Femur (tissue), 1 donor: ENCODE data around the gene SKIC8.
"Not testable (repeated sequence)": the region's sequence is repeated elsewhere in the genome, so short reads cannot be mapped to it uniquely, and the experiment has no call there.

Experiments
- DNase-seq: peaks from one replicate; pipeline ENCODE4 v3.0.0-alpha.2; 2017

Gene SKIC8

DNA sequence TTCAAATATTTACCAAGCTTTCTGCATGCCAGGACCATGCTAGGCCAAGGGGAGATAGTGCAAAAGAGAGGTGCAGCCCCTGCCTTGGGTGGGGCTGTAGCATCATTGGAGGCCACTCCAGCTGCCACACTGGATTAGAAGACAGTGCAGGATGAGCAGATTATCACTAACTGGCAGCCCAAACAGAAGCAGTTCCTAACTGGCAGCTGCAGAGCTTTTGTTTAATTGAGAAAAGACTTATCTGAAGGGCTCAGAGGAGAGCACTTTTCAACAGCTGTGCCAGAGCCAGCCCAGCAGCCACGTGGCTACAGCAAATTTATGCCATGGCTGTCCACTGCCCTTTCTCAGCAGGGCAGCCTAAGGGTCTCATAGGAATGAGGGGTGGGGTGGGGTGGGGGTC is 51.5 kb downstream of the SKIC8 start:
- no peak for DNase-seq

DNA sequence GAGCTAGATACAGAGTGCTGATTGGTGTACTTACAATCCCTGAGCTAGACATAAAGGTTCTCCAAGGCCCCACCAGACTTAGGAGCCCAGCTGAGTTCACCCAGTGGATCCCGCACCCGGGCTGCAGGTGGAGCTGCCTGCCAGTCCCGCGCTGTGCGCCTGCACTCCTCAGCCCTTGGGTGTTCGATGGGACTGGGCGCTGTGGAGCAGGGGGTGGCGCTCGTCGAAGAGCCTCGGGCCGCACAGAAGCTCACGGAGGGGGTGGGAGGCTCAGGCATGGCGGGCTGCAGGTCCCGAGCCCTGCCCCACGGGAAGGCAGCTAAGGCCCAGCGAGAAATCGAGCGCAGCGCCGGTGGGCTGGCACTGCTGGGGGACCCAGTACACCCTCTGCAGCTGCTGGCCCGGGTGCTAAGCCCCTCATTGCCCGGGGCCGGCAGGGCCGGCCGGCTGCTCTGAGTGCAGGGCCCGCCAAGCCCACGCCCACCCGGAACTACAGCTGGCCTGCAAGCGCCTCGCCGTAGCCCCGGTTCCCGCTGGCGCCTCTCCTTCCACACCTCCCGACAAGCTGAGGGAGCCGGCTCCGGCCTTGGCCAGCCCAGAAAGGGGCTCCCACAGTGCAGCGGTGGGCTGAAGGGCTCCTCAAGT is 53.3 kb downstream of the SKIC8 start:
- DNase-seq = not testable (repeated sequence)

DNA sequence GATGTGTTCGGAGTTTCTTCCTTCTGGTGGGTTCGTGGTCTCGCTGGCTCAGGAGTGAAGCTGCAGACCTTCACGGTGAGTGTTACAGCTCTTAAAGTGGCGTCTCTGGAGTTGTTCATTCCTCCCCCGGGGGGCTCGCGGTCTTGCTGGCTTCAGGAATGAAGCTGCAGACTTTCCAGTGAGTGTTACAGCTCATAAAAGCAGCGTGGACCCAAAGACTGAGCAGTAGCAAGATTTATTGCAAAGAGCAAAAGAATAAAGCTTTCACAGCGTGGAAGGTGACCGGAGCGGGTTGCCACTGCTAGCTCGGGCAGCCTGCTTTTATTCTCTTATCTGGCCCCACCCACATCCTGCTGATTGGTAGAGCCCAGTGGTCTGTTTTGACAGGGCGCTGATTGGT is 54.0 kb downstream of the SKIC8 start:
- DNase-seq = not testable (repeated sequence)

DNA sequence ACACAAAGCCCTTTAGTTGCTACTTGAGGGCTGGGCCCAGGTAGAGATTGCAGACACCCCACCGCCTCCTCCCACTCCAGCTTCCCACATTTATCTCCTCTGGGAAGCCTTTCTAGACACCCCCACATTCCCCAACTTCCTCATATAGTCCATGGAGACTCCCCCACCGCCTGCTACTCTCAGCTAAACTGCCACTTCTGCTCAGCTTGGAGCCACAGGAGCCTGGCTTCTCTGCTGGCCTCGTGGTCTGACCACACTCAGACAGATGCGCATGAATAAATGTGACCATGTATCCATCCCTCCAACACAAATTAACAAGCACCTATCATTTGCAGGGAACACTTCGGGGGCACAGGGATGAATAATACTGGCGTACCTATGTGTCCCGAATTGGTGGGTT is 54.5 kb downstream of the SKIC8 start:
- DNase-seq = no peak

DNA sequence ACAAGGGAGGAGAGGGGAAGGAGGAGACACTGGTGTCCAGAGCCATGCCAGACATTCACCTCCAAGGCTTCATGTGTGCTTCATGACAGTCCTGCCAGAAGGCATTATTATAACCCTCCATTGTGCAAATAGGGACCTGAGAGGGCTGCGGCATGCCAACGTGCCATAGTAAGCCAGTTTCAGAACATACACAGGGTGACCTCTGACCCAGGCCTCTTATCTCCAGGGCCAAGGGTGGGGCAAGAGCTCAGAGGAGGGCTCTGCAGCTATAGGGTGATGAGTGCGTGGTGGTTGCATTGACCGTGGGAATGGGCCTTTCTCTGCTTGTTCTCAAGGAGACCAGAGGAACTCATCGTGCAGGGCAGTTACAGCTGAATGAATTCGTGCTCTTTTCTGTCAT is 55.3 kb downstream of the SKIC8 start:
- no peak for DNase-seq

DNA sequence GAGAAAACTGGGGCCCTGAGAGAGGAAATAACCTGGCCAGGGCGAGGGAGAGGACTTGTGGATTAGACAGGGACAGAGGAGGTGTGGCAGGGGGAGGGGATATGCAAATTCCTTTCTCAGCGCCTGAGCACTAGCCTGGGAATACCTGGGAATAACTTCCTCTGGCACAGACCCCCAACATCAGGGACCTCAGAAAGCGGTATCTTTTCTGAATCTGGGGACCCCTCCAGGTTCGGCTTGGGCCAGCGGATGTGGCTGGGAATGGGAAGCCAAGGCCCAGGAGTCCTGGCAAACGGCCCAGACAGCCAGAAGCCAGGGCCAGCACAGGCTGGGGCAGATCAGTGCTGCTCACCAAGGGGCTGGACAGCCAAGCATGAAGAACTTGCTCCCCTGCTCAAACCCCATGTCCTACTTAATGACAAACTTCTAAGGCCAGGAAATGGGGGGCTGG is 55.9 kb downstream of the SKIC8 start:
- no peak for DNase-seq

DNA sequence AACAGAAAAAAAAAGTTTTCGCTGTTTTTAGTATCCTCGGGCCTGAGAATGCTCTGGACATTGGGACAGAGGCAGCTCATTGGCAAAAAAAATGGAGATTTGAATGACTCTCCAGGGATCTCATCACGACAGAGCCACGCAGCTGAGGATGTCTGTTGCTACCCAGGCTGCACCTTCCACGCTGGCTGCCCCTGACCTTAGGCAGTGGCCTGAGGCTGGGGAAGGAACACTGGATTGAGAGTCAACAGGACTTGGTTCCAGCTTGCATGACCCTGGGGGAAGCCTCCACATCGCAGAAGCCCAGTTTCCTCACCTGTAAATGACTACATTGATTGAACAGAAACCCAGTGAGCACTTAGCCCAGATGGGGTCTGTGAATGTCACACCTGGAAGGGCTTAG is 56.4 kb downstream of the SKIC8 start:
- DNase-seq = no peak

DNA sequence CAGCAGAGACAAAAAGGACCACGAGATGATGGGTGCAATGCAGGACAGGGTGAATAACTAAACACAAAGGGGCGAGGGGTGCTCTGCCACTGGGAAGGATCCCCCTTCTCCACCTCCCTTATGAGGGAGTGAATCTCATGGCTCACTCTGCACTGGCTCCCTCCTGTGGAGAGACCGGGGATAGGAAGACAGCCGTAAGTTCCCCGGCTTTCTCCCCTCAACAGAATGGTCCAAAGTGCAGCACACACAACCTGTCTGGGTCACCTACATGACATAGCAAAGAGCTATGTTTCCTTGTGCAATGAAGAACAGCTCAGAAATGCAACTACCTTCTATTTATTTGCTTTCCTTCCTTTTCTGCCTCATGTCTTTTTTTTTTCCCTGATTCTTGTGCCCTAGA is 57.3 kb downstream of the SKIC8 start:
- no peak for DNase-seq

DNA sequence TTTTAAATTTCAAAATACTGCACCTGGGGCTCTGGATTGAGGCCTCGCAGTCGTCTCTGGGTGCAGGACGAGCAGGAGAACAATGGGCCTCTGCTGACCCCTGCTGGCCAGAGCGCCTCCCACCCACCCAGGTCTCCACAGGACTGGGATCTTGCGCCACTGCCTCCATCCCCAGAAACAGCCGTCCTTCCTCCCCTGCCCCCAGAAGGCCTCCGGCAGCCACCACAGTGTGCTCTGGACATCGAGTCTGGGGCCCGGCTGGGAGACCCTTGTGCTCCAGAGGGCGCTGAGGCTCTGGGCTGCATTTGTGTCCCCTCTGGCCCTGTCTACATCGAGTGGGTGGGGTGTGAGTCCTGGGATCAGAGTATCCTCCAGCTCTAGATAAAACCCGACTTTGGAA is 58.4 kb downstream of the SKIC8 start:
- DNase-seq = peak; percentile 89

DNA sequence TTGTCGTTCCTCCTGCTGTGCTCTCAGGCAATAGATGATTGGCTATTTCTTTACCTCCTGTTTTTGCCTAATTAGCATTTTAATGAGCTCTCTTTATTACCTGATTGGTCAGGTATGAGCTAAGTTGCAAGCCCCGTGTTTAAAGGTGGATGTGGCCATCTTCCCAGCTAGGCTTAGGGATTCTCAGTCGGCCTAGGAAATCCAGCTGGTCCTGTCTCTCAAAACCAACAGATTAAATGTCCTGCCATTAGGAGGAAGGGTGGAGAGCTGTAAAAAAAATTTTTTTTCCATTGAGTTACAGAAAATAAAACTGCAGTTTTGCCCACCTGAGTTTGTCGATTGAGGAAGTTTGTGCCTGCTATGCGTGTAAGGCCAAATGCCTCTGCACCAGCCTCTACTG is 59.6 kb downstream of the SKIC8 start:
- DNase-seq = no peak

DNA sequence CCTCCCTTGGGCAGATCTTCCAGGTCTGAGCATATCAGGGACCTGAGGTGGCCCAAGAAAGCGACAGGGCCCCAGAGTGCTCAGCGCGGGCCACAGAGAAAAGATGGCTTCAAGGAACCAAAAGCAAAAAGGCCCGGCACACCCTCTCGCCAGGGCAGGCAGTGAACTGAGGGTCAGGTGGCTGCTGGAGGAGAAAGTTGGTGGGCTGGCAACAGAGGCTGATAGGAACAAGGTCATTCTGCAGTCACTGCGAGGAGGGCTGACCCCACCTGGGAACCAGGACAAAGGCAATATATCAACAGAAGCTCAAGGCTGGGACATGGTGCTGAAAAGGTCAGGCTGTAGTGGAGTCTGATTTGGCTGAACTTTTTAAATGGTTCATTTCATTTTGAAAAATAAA is 62.3 kb downstream of the SKIC8 start:
- no peak for DNase-seq

DNA sequence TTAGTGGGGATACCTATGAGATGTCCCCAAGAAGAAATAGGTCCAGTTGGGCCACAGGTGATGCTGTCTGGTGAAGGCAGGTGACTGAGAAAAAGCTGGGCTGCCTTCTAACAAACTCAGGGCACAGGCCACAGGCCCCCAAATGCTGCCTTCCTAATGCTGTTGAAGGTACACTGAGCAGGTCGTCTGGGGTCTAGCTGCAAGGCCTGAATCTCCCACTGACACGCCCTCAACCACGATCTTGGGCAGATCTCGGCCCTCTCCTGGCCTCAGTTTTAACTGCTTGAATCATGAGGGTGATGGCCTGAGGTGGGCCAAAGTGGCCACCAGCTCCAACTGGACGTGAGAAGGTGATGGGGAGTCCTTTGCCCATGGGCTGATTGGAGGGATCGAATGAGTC is 62.9 kb downstream of the SKIC8 start:
- DNase-seq = no peak

DNA sequence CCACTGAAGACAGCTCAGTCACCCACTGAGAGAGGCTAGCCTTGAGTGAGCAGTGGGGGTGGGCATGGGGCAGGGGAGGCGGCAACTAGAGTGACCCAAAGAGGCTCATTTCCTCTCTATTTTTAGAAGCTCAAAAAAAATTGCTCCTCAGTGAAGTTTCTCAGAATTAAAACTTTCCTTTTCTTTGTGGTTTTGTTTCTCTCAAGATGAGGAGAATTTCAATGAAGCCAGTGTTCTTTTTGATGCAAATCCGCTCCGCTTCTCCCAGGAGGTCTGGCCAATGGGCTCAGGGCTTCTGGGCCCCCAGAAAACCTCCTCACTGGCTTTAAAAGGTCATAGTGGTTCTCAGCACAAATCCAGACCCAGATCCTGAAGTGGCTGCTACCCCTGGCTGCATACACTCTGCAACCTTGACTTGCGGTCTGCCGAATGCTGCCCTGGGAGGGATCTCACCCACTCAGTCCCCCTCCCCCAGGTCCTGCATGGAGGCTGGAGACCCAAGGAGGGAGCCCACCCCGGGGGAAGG is 64.8 kb downstream of the SKIC8 start, which contains the start of gene ACSBG1:
TSS of gene ACSBG1 (minus strand) at position 51 of the 526 bp plus-strand sequence. CDS start 64 bp downstream, outside the sequence.
- DNase-seq = no peak

DNA sequence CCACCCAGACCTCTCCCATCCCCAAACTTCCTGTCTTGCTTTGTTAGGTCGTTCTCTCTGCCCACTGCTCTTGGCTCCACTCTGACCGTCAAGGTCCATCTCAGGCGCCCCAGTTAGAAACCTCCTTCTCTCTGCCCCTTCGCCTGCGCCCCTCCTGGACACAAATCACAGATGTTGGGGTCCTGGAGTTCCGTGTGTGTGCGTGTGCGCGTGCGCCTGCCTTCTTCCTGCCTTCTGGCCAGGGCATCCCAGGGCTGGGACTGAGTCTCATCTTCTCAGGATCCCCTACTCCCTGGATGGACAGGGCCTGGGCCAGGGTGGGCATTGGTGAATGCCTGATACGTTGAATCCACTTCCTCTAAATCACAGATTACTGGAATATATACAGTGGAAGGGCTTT is 65.9 kb downstream of the SKIC8 start:
- no peak for DNase-seq
